ENCODE data around the gene NBL1.

GRCh38 chr1:19678493-19678892 is 34.4 kb downstream of the NBL1 start:
- TF ChIP-seq, protein P1, sequence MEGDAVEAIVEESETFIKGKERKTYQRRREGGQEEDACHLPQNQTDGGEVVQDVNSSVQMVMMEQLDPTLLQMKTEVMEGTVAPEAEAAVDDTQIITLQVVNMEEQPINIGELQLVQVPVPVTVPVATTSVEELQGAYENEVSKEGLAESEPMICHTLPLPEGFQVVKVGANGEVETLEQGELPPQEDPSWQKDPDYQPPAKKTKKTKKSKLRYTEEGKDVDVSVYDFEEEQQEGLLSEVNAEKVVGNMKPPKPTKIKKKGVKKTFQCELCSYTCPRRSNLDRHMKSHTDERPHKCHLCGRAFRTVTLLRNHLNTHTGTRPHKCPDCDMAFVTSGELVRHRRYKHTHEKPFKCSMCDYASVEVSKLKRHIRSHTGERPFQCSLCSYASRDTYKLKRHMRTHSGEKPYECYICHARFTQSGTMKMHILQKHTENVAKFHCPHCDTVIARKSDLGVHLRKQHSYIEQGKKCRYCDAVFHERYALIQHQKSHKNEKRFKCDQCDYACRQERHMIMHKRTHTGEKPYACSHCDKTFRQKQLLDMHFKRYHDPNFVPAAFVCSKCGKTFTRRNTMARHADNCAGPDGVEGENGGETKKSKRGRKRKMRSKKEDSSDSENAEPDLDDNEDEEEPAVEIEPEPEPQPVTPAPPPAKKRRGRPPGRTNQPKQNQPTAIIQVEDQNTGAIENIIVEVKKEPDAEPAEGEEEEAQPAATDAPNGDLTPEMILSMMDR (conservative IDR thresholded peaks at IDR 0.05; ENCODE audit: low read depth, low read length), result no peak
- no peak for TF ChIP-seq EZH2 (IDR thresholded peaks at IDR 0.05; ENCODE audit: low read length, unreplicated experiment)

Measured in PC-3 (cell line).